Vagina (tissue), 2 donors: ENCODE results near the gene RAB21.

ENCODE experiments used
- POLR2A ChIP-seq, 2 donors: fragments of 450-650 bp; IDR thresholded peaks; one replicate each; pipeline ENCODE4 v1.6.1; 2017; ENCODE audit warnings: antibody characterized with exemption in 2 of 2, mild to moderate bottlenecking in 2 of 2, moderate library complexity in 2 of 2
- POLR2AphosphoS5 ChIP-seq, 2 donors: sonication (generic); formaldehyde crosslinking; IDR thresholded peaks; one replicate each; pipeline ENCODE4 v1.9.0; 2017; ENCODE audit warnings: antibody characterized with exemption in 2 of 2, mild to moderate bottlenecking in 2 of 2, low read depth in 1 of 2; ENCODE audit not compliant: insufficient read depth in 1 of 2
- TF ChIP-seq, protein P1 (sequence below), 3 experiments: fragments of 450-650 bp in 2 of 3; fragments of 200-600 bp in 1 of 3; sonication (generic) in 1 of 3; IDR thresholded peaks; one replicate each; pipeline ENCODE4 v1.5.1; 2017 to 2019; ENCODE audit warnings: antibody characterized with exemption in 3 of 3, mild to moderate bottlenecking in 2 of 3, moderate library complexity in 2 of 3

GRCh38 chr12:71771069-71771468 is 16.4 kb downstream of the RAB21 start:
- TF ChIP-seq, protein P1, sequence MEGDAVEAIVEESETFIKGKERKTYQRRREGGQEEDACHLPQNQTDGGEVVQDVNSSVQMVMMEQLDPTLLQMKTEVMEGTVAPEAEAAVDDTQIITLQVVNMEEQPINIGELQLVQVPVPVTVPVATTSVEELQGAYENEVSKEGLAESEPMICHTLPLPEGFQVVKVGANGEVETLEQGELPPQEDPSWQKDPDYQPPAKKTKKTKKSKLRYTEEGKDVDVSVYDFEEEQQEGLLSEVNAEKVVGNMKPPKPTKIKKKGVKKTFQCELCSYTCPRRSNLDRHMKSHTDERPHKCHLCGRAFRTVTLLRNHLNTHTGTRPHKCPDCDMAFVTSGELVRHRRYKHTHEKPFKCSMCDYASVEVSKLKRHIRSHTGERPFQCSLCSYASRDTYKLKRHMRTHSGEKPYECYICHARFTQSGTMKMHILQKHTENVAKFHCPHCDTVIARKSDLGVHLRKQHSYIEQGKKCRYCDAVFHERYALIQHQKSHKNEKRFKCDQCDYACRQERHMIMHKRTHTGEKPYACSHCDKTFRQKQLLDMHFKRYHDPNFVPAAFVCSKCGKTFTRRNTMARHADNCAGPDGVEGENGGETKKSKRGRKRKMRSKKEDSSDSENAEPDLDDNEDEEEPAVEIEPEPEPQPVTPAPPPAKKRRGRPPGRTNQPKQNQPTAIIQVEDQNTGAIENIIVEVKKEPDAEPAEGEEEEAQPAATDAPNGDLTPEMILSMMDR (IDR thresholded peaks at IDR 0.05): no peak
- TF ChIP-seq POLR2A (IDR thresholded peaks at IDR 0.05) (no peak), POLR2AphosphoS5 (IDR thresholded peaks at IDR 0.05; ENCODE audit: insufficient read depth in 1 of 2, low read depth in 1 of 2) (no peak)
